ENCODE data around the gene HNF1A. TPM values are rescaled to one million over a fixed set of nuclear protein-coding genes. Genes with fewer than 3 reads are reported as not detected.

HNF1A gene
- total RNA-seq, 3 donors from 2014 or later: 6.5 to 22.6 (median 14.4) TPM

DNA sequence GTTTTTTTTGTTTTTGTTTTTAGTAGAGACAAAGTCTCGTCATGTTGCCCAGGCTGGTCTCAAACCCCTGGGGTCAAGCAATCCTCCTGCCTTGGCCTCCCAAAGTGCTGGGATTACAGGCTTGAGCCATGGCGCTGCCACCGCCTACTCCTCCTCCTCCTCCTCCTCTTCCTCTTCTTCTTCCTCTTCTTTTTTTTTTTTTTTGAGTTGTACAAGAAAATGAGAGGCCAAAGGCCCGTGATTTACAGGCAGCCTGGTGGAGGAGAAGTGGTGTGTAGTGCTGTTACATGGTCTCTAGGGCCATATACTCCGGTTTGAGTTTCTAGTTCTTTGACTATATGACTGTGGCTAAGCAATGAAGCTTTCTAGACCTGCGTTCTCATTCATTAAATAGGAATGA lies 44.6 kb upstream of the HNF1A start:
- no peak for ATAC-seq
- no peak for DNase-seq
- TF ChIP-seq, protein P1, sequence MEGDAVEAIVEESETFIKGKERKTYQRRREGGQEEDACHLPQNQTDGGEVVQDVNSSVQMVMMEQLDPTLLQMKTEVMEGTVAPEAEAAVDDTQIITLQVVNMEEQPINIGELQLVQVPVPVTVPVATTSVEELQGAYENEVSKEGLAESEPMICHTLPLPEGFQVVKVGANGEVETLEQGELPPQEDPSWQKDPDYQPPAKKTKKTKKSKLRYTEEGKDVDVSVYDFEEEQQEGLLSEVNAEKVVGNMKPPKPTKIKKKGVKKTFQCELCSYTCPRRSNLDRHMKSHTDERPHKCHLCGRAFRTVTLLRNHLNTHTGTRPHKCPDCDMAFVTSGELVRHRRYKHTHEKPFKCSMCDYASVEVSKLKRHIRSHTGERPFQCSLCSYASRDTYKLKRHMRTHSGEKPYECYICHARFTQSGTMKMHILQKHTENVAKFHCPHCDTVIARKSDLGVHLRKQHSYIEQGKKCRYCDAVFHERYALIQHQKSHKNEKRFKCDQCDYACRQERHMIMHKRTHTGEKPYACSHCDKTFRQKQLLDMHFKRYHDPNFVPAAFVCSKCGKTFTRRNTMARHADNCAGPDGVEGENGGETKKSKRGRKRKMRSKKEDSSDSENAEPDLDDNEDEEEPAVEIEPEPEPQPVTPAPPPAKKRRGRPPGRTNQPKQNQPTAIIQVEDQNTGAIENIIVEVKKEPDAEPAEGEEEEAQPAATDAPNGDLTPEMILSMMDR (IDR thresholded peaks at IDR 0.05): no peak
- Histone ChIP-seq H3K36me3 (ENCODE audit: low read depth) (no peaks in the 10 kb centered on the region), H3K4me1 (ENCODE audit: low read depth) (peaks cover 3% of the 10 kb centered on the region), H3K4me3 (no peak overlapping the region), H3K9me3 (no peaks in the 10 kb centered on the region)
- intact Hi-C loops (cut with DNase I, micrococcal nuclease): no loop called here

DNA sequence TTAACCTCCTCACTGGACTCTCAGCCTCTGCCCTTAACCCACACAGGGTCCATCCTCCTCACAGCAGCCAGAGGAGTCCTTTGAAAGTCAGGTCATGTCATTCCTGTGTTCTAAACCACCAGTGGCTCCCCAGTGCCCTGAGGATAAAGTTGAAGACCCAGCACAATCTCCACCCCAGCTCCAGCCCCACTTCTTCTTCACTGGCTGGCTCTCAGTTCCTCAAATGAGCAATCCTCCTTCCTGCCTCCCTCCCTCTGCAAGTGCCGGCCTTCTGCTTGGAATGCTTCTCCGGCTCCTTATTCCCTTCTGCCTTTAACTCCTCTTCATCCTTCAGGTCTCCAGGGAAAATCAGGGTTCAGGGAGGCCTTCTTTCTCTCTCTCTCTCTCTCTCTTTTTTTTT lies 42.1 kb upstream of the HNF1A start:
- DNase-seq (no peak), ATAC-seq (peak; percentile 23)
- Histone ChIP-seq H3K36me3 (ENCODE audit: low read depth) (no peaks in the 10 kb centered on the region), H3K4me3 (no peak overlapping the region), H3K9me3 (no peaks in the 10 kb centered on the region), H3K4me1 (ENCODE audit: low read depth) (no peaks in the 10 kb centered on the region)
- TF ChIP-seq, protein P1 (IDR thresholded peaks at IDR 0.05): no peak
- intact Hi-C loops (cut with DNase I, micrococcal nuclease): no loop called here

DNA sequence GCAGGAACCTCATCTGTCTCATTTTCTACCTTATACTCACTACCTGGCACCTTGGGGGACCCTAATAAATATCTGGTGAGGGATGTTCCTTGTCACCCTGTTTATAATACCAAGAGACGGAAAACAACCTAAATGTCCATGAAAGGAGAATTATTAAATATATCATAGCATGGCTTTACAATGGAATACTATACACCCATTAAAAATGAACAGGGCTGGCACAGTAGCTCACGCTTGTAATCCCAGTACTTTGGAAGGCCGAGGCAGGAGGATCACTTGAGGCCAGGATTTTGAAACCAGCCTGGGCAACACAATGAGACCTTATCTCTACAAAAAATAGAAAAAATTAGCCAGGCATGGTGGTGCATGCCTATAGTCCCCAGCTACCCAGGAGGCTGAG lies 39.8 kb upstream of the HNF1A start:
- intact Hi-C loops (cut with DNase I, micrococcal nuclease): no loop called here
- TF ChIP-seq, protein P1 (IDR thresholded peaks at IDR 0.05): no peak
- H3K4me3 ChIP-seq: no peak overlapping the region
- H3K4me1 ChIP-seq (ENCODE audit: low read depth): no peaks in the 10 kb centered on the region
- H3K9me3 ChIP-seq: no peaks in the 10 kb centered on the region
- H3K36me3 ChIP-seq (ENCODE audit: low read depth): no peaks in the 10 kb centered on the region
- no peak for DNase-seq
- ATAC-seq: no peak

DNA sequence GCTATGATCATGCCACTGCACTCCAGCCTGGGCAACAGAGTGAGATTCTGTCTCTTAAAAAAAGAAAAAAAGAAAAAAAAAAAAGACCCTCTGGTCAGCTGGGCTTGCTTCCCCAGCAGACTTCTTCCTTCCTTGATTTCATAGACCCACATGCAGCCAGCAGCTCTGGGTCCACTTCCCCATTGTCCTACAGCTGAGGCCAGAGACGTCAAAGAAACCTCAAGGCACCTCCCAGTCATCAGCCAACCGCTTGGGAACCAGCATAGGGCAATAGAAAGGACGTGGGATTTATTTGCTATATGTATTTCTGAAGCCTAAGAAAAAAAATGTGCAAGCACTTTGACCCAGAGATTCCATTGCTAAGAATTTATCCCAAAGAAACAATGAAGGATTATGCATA lies 38.8 kb upstream of the HNF1A start:
- DNase-seq (no peak), ATAC-seq (peak; percentile 48)
- intact Hi-C loops (cut with DNase I, micrococcal nuclease): no loop called here
- Histone ChIP-seq H3K36me3 (ENCODE audit: low read depth) (no peaks in the 10 kb centered on the region), H3K9me3 (no peaks in the 10 kb centered on the region), H3K4me1 (ENCODE audit: low read depth) (no peaks in the 10 kb centered on the region), H3K4me3 (no peak overlapping the region)
- TF ChIP-seq, protein P1 (IDR thresholded peaks at IDR 0.05): no peak

DNA sequence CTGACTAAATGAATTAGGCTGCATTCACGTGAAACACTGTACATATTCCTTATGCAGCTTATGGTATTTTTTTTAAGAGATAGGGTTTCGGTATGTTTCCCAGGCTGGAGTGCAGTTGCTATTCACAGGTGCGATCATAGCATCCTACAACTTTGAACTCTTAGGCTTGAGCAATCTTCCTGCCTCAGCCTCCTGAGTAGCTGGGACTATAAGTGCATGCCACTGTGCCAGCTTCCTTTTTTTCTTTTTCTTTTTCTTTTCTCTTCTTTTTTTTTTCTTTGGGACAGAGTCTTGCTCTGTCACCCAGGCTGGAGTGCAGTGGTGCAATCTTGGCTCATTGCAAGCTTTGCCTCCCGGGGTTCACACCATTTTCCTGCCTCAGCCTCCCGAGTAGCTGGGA lies 38.3 kb upstream of the HNF1A start:
- ATAC-seq: no peak
- intact Hi-C loops (cut with DNase I, micrococcal nuclease): no loop called here
- H3K9me3 ChIP-seq: no peaks in the 10 kb centered on the region

More for the DNA sequence above, 38.3 kb upstream of the HNF1A start:
- Histone ChIP-seq H3K4me1 (ENCODE audit: low read depth) (no peaks in the 10 kb centered on the region), H3K4me3 (no peak overlapping the region), H3K36me3 (ENCODE audit: low read depth) (no peaks in the 10 kb centered on the region)
- no peak for DNase-seq
- TF ChIP-seq, protein P1 (IDR thresholded peaks at IDR 0.05): no peak

Data from mucosa of descending colon (tissue), 3 donors.